Liver (tissue), 9 donors: Measurements from ENCODE around the gene IGHMBP2. TPM values are rescaled to one million over a fixed set of nuclear protein-coding genes. Genes with fewer than 3 reads are reported as not detected.

Experiments used
- DNase-seq: peaks from one replicate; pipeline ENCODE4 v3.0.0-alpha.2; 2017; ENCODE audit warnings: low spot score
- H3K27ac ChIP-seq, 2 donors: one replicate each; pipeline ENCODE4 v1.7.0; 2013; ENCODE audit warnings: inconsistent platforms in 2 of 2, low read length in 2 of 2, control low read depth in 1 of 2, low read depth in 1 of 2, mild to moderate bottlenecking in 1 of 2
- H3K27me3 ChIP-seq, 4 donors: one replicate each; pipeline versions ENCODE4 v1.6.1 to v1.7.0; 2013; ENCODE audit warnings: low read length in 3 of 4, inconsistent platforms in 1 of 4, mild to moderate bottlenecking in 1 of 4, moderate library complexity in 1 of 4; ENCODE audit not compliant: control insufficient read depth in 4 of 4, insufficient read depth in 4 of 4
- H3K36me3 ChIP-seq, 4 donors: one replicate each; pipeline versions ENCODE4 v1.6.1 to v1.7.0; 2013; ENCODE audit warnings: low read length in 3 of 4, mild to moderate bottlenecking in 3 of 4, low read depth in 1 of 4, moderate library complexity in 1 of 4; ENCODE audit not compliant: control insufficient read depth in 4 of 4, insufficient read depth in 3 of 4
- H3K4me1 ChIP-seq, 4 donors: one replicate each; pipeline versions ENCODE4 v1.6.1 to v1.7.0; 2013; ENCODE audit warnings: low read length in 3 of 4, mild to moderate bottlenecking in 3 of 4, moderate library complexity in 1 of 4; ENCODE audit not compliant: control insufficient read depth in 4 of 4, insufficient read depth in 4 of 4
- H3K4me3 ChIP-seq, 3 donors: one replicate each; pipeline versions ENCODE4 v1.6.1 to v1.7.0; 2013; ENCODE audit warnings: low read length in 3 of 3, control low read depth in 1 of 3, low read depth in 1 of 3, mild to moderate bottlenecking in 1 of 3
- H3K9ac ChIP-seq, 2 donors: one replicate each; pipeline ENCODE4 v1.7.0; 2013; ENCODE audit warnings: low read length in 2 of 2, mild to moderate bottlenecking in 2 of 2, moderate library complexity in 2 of 2, control low read depth in 1 of 2, low read depth in 1 of 2
- H3K9me3 ChIP-seq, 4 donors: one replicate each; pipeline versions ENCODE4 v1.6.1 to v1.7.0; 2013; ENCODE audit warnings: low read length in 3 of 4; ENCODE audit not compliant: control insufficient read depth in 4 of 4
- EGR1 ChIP-seq, 2 donors: IDR thresholded peaks; 2 replicates each; pipeline ENCODE4 v1.6.1; 2016 to 2018; ENCODE audit warnings: antibody characterized with exemption in 2 of 2, low read depth in 2 of 2
- FOXA1 ChIP-seq: IDR thresholded peaks from 2 replicates; pipeline ENCODE4 v1.6.1; 2016; ENCODE audit warnings: antibody characterized with exemption
- FOXA2 ChIP-seq: IDR thresholded peaks from 2 replicates; pipeline ENCODE4 v1.6.1; 2016; ENCODE audit warnings: antibody characterized with exemption
- GABPA ChIP-seq, 2 donors: IDR thresholded peaks in 1 of 2; conservative IDR thresholded peaks in 1 of 2; 2 replicates each; pipeline ENCODE4 v1.6.1; 2016; ENCODE audit warnings: antibody characterized with exemption in 2 of 2, mild to moderate bottlenecking in 1 of 2, moderate library complexity in 1 of 2
- HNF4A ChIP-seq, 2 donors: conservative IDR thresholded peaks; 2 replicates each; pipeline ENCODE4 v1.6.1; 2016; ENCODE audit warnings: antibody characterized with exemption in 2 of 2, mild to moderate bottlenecking in 2 of 2
- HNF4G ChIP-seq: IDR thresholded peaks from 2 replicates; pipeline ENCODE4 v1.6.1; 2016; ENCODE audit warnings: antibody characterized with exemption
- NR2F2 ChIP-seq: IDR thresholded peaks from 2 replicates; pipeline ENCODE4 v1.6.1; 2016; ENCODE audit warnings: antibody characterized with exemption
- RAD21 ChIP-seq, 2 donors: IDR thresholded peaks; 2 replicates each; pipeline ENCODE4 v1.6.1; 2016; ENCODE audit warnings: antibody characterized with exemption in 2 of 2, mild to moderate bottlenecking in 2 of 2
- RXRA ChIP-seq, 2 donors: IDR thresholded peaks; 2 replicates each; pipeline ENCODE4 v1.6.1; 2017 to 2018; ENCODE audit warnings: antibody characterized with exemption in 2 of 2, mild to moderate bottlenecking in 1 of 2
- SP1 ChIP-seq: IDR thresholded peaks from 2 replicates; pipeline ENCODE4 v1.6.1; 2018; ENCODE audit warnings: antibody characterized with exemption, mild to moderate bottlenecking
- YY1 ChIP-seq: IDR thresholded peaks from 2 replicates; pipeline ENCODE4 v1.6.1; 2016; ENCODE audit warnings: antibody characterized with exemption, mild to moderate bottlenecking
- WGBS: extraction: QIAGEN DNeasy Blood & Tissue Kit; methylation state at CpG from one replicate; pipeline ENCODE4 v1.1.7; 2013; 5-methylcytosine and 5-hydroxymethylcytosine counted together
- polyA plus RNA-seq, 2 donors: library from polyadenylated mRNA; stranded (reverse) in 1 of 2; unstranded in 1 of 2; fragments of 200-250 nt in 1 of 2; fragments of >200 nt in 1 of 2; fragmentation: Nextera tagmentation in 1 of 2; extraction: Ambion mirVana in 1 of 2; gene quantifications; one replicate each; pipeline versions ENCODE4 v1.2.1 to v1.2.3, GENCODE V29; 2013 to 2015
- total RNA-seq, 2 donors: library from RNA; depleted of rRNA; stranded (reverse); fragments of >200 nt; gene quantifications; one replicate each; pipeline ENCODE4 v1.2.3, GENCODE V29; 2014
- TF ChIP-seq, protein P1 (sequence below): IDR thresholded peaks from 2 replicates; pipeline ENCODE4 v1.6.1; 2016; ENCODE audit warnings: antibody characterized with exemption, mild to moderate bottlenecking
- TF ChIP-seq, protein P2 (sequence below): IDR thresholded peaks from 2 replicates; pipeline ENCODE4 v1.6.1; 2016; ENCODE audit warnings: antibody characterized with exemption
- TF ChIP-seq, protein P3 (sequence below): fragments of 150-350 bp; IDR thresholded peaks from 2 replicates; pipeline ENCODE4 v1.5.1; 2017; ENCODE audit warnings: improper control_type of control experiment, low read depth, low read length; ENCODE audit not compliant: missing input control
- donor health status: healthy.
- donor health status: healthy.
- donor health status: healthy.
- donor health status: healthy.
- donor health status: healthy.

IGHMBP2 gene
- total and polyA plus RNA-seq, 4 donors: 5.7 to 14.0 (median 7.0) TPM

DNA sequence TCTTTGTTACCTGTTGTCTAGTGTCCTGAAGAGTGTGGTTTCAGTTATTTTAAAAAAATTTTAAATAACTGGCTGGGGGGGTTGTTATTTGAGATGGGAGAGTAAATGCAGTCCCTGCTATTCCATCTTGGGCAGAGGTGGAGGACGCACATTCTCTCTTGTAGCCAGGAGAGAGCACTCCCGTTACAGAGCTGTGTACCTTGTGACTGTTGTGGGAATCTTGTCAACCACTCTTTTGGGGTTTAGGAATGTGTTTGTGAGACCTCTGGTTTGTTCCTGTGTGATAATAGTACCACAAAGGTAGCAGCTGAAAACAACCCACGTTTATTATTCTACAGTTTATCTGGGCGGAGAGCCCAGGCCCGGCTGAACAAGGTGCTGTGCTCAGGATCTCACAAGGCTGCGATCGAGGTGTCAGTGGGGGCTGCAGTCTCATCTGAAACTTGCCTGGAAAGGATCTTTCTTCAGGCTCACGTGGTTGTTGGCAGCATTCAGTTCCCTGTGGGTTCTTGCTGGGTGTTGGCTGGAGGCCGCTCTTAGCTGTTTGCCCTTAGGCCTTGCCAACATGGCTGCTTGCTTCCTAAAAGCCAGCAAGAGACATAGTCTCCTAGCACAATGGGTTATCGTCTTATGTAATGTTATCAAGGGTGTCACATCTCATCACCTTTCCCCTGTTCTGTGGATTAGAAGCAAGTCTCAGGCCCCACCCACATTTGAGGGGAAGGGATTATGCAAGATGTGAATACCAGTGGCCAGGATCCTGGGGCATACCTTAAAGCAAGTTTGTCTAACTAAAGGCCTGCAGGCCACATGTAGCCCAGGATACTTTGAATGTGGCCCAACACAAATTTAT, 20.6 kb downstream of the IGHMBP2 start:
- H3K9ac ChIP-seq: no peak overlapping the region
- no peaks in the 10 kb centered on the region for H3K27me3 ChIP-seq
- no peak for DNase-seq
- H3K9me3 ChIP-seq: peaks cover 0 to 9% (median 5%) of the 10 kb centered on the region in 4 donors
- H3K27ac ChIP-seq: no peak overlapping the region
- 93% methylated on average over 10 of the region's 10 CpGs for WGBS
- no peak overlapping the region for H3K4me3 ChIP-seq
- TF ChIP-seq GABPA (IDR thresholded peaks at IDR 0.05 in 1 of 2, conservative IDR thresholded peaks at IDR 0.05 in 1 of 2): no peak
- no peak for TF ChIP-seq HNF4G
- no peak for TF ChIP-seq SP1
- TF ChIP-seq, protein P1, sequence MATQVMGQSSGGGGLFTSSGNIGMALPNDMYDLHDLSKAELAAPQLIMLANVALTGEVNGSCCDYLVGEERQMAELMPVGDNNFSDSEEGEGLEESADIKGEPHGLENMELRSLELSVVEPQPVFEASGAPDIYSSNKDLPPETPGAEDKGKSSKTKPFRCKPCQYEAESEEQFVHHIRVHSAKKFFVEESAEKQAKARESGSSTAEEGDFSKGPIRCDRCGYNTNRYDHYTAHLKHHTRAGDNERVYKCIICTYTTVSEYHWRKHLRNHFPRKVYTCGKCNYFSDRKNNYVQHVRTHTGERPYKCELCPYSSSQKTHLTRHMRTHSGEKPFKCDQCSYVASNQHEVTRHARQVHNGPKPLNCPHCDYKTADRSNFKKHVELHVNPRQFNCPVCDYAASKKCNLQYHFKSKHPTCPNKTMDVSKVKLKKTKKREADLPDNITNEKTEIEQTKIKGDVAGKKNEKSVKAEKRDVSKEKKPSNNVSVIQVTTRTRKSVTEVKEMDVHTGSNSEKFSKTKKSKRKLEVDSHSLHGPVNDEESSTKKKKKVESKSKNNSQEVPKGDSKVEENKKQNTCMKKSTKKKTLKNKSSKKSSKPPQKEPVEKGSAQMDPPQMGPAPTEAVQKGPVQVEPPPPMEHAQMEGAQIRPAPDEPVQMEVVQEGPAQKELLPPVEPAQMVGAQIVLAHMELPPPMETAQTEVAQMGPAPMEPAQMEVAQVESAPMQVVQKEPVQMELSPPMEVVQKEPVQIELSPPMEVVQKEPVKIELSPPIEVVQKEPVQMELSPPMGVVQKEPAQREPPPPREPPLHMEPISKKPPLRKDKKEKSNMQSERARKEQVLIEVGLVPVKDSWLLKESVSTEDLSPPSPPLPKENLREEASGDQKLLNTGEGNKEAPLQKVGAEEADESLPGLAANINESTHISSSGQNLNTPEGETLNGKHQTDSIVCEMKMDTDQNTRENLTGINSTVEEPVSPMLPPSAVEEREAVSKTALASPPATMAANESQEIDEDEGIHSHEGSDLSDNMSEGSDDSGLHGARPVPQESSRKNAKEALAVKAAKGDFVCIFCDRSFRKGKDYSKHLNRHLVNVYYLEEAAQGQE: no peak
- TF ChIP-seq RAD21 (IDR thresholded peaks at IDR 0.05): no peak
- TF ChIP-seq, protein P2, sequence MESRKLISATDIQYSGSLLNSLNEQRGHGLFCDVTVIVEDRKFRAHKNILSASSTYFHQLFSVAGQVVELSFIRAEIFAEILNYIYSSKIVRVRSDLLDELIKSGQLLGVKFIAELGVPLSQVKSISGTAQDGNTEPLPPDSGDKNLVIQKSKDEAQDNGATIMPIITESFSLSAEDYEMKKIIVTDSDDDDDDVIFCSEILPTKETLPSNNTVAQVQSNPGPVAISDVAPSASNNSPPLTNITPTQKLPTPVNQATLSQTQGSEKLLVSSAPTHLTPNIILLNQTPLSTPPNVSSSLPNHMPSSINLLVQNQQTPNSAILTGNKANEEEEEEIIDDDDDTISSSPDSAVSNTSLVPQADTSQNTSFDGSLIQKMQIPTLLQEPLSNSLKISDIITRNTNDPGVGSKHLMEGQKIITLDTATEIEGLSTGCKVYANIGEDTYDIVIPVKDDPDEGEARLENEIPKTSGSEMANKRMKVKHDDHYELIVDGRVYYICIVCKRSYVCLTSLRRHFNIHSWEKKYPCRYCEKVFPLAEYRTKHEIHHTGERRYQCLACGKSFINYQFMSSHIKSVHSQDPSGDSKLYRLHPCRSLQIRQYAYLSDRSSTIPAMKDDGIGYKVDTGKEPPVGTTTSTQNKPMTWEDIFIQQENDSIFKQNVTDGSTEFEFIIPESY: no peak
- TF ChIP-seq, protein P3, sequence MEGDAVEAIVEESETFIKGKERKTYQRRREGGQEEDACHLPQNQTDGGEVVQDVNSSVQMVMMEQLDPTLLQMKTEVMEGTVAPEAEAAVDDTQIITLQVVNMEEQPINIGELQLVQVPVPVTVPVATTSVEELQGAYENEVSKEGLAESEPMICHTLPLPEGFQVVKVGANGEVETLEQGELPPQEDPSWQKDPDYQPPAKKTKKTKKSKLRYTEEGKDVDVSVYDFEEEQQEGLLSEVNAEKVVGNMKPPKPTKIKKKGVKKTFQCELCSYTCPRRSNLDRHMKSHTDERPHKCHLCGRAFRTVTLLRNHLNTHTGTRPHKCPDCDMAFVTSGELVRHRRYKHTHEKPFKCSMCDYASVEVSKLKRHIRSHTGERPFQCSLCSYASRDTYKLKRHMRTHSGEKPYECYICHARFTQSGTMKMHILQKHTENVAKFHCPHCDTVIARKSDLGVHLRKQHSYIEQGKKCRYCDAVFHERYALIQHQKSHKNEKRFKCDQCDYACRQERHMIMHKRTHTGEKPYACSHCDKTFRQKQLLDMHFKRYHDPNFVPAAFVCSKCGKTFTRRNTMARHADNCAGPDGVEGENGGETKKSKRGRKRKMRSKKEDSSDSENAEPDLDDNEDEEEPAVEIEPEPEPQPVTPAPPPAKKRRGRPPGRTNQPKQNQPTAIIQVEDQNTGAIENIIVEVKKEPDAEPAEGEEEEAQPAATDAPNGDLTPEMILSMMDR: no peak
- TF ChIP-seq EGR1 (IDR thresholded peaks at IDR 0.05; ENCODE audit: low read depth in 2 of 2): no peak
- TF ChIP-seq YY1: no peak
- no peak for TF ChIP-seq HNF4A (conservative IDR thresholded peaks at IDR 0.05)
- no peaks in the 10 kb centered on the region for H3K4me1 ChIP-seq
- peaks cover 12 to 68% (median 49%) of the 10 kb centered on the region in 4 donors for H3K36me3 ChIP-seq

DNA sequence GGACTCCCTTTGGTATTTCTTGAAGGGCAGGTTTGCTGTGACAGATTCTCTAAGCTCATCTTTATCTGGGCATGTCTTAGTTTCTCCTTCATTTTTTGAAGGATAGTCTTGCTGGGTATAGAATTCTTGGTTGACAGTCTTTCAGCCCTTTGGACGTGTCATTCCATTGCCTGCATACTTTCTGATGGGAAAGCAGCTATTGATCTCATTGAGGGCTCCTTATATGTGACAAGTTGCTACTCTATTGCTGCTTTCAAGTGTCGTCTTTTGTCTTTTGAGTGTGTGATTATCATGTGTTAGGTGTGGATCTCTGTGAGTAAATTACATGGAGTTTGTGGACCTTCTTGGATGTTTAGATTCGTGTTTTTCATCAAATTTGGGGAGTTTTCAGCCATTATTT, 21.9 kb downstream of the IGHMBP2 start:
- 95% methylated on average over 3 of the region's 3 CpGs for WGBS
- H3K4me1 ChIP-seq: no peaks in the 10 kb centered on the region
- no peak overlapping the region for H3K27ac ChIP-seq
- H3K36me3 ChIP-seq: peaks cover 15 to 68% (median 44%) of the 10 kb centered on the region in 4 donors
- no peak overlapping the region for H3K9ac ChIP-seq
- DNase-seq: no peak
- no peak overlapping the region for H3K4me3 ChIP-seq
- peaks cover 0 to 9% (median 5%) of the 10 kb centered on the region in 4 donors for H3K9me3 ChIP-seq
- no peaks in the 10 kb centered on the region for H3K27me3 ChIP-seq
- TF ChIP-seq HNF4G (no peak), RXRA (IDR thresholded peaks at IDR 0.05) (no peak), NR2F2 (no peak), EGR1 (IDR thresholded peaks at IDR 0.05; ENCODE audit: low read depth in 2 of 2) (no peak), FOXA1 (no peak), FOXA2 (no peak), RAD21 (IDR thresholded peaks at IDR 0.05) (no peak)
- TF ChIP-seq, protein P2: no peak
- TF ChIP-seq, protein P3: no peak
- TF ChIP-seq, protein P1: no peak
